HCT116 (cell line): ENCODE results near the gene AMBP. TPM values are rescaled to one million over a fixed set of nuclear protein-coding genes. Genes with fewer than 3 reads are reported as not detected.
A peak's percentile ranks its signal among the peaks of the same experiment; 100 is the strongest.

Source experiments
- ATAC-seq: fragments of 200-7000 bp; cut with Tn5 transposase; 2 replicates; pipeline ENCODE4 v1.9.1; 2020; ENCODE audit warnings: mild to moderate bottlenecking, moderate library complexity
- BruUV-seq: library from RNA; stranded (reverse); fragments of 400-500 nt; replicated peaks from 2 replicates; lab custom pipeline; 2021; lab: Mats Ljungman, UMichigan
- CTCF ChIA-PET: fragments of 300-600 bp; sonication (Branson Sonifier 250); formaldehyde crosslinking; loops from one replicate; lab custom pipeline; 2021; ENCODE audit warnings: antibody characterized with exemption; lab: Charles Lee
- POLR2A ChIA-PET: fragments of 300-600, 350-600 bp; sonication (Branson Sonifier 250); formaldehyde crosslinking; loops from one replicate; lab custom pipeline; 2021; ENCODE audit warnings: antibody characterized with exemption; lab: Charles Lee
- RAD21 ChIA-PET, 2 experiments: fragments of 300-600 bp; sonication (Branson Sonifier 250); formaldehyde crosslinking; loops; one replicate each; lab custom pipeline; 2023; ENCODE audit warnings: low total read pairs in 2 of 2; ENCODE audit not compliant: uncharacterized antibody in 2 of 2, unreplicated experiment in 2 of 2, low non-redundant PET in 1 of 2; lab: Charles Lee
- DNase-seq: peaks from one replicate; pipeline ENCODE4 v3.0.0-alpha.2; 2010; ENCODE audit warnings: low read depth, low spot score
- H2AFZ ChIP-seq: fragments of 200-600 bp; shearing (Covaris generic), sonication (generic); 2 replicates; pipeline ENCODE4 v1.6.1; 2017; ENCODE audit warnings: low read depth, mixed run types, mixed read lengths, antibody characterized with exemption, low read length; ENCODE audit not compliant: poor library complexity, severe bottlenecking
- H3K27ac ChIP-seq: 2 replicates; pipeline ENCODE4 v1.5.1; 2012; ENCODE audit warnings: low read depth, low read length
- H3K27me3 ChIP-seq: fragments of 200-600 bp; sonication (generic); 2 replicates; pipeline ENCODE4 v1.6.1; 2016; ENCODE audit warnings: mixed run types, low read length, mixed read lengths; ENCODE audit not compliant: insufficient read depth
- H3K36me3 ChIP-seq, 2 experiments: fragments of 200-500 bp in 1 of 2; fragments of 200-600 bp in 1 of 2; sonication (Bioruptor generic) in 1 of 2; sonication (generic) in 1 of 2; 2 replicates each; pipeline versions ENCODE4 v1.5.1 to v1.6.1; 2014 to 2016; ENCODE audit warnings: low read length in 2 of 2, inconsistent platforms in 1 of 2, mixed read lengths in 1 of 2, mixed run types in 1 of 2; ENCODE audit not compliant: insufficient read depth in 2 of 2, control insufficient read depth in 1 of 2
- H3K4me1 ChIP-seq, 2 experiments: fragments of 200-600 bp in 1 of 2; sonication (generic) in 1 of 2; 2 replicates each; pipeline versions ENCODE4 v1.5.1 to v1.6.1; 2012 to 2017; ENCODE audit warnings: low read length in 2 of 2, inconsistent platforms in 1 of 2, mild to moderate bottlenecking in 1 of 2, mixed read lengths in 1 of 2, mixed run types in 1 of 2, moderate library complexity in 1 of 2; ENCODE audit not compliant: insufficient read depth in 2 of 2, control insufficient read depth in 1 of 2
- H3K4me2 ChIP-seq: fragments of 200-600 bp; sonication (generic); 2 replicates; pipeline ENCODE4 v1.6.1; 2017; ENCODE audit warnings: mixed run types, low read length, mixed read lengths
- H3K4me3 ChIP-seq, 2 experiments: fragments of 200-600 bp in 1 of 2; sonication (generic) in 1 of 2; replicated peaks in 1 of 2; 2 replicates each; pipeline ENCODE4 v1.5.1; 2011 to 2016; ENCODE audit warnings: low read length in 2 of 2, control low read depth in 1 of 2, low read depth in 1 of 2, mild to moderate bottlenecking in 1 of 2, mixed read lengths in 1 of 2, mixed run types in 1 of 2
- H3K79me2 ChIP-seq: fragments of 200-600 bp; sonication (generic); 2 replicates; pipeline ENCODE4 v1.6.1; 2017; ENCODE audit warnings: mild to moderate bottlenecking, mixed run types, low read length, moderate library complexity, mixed read lengths; ENCODE audit not compliant: insufficient read depth
- H3K9ac ChIP-seq: fragments of 200-600 bp; sonication (generic); 2 replicates; pipeline ENCODE4 v1.6.1; 2016; ENCODE audit warnings: low read length, mixed read lengths
- H3K9me2 ChIP-seq: fragments of 200-600 bp; sonication (generic), shearing (Covaris generic); 2 replicates; pipeline ENCODE4 v1.6.1; 2017; ENCODE audit warnings: mixed run types, mild to moderate bottlenecking, moderate library complexity; ENCODE audit not compliant: insufficient read depth
- H3K9me3 ChIP-seq, 2 experiments: fragments of 200-500 bp in 1 of 2; fragments of 200-600 bp in 1 of 2; sonication (Bioruptor generic) in 1 of 2; sonication (generic) in 1 of 2; 2 replicates each; pipeline ENCODE4 v1.6.1; 2014 to 2017; ENCODE audit warnings: low read length in 2 of 2, mixed read lengths in 2 of 2, inconsistent platforms in 1 of 2, low read depth in 1 of 2, mild to moderate bottlenecking in 1 of 2, mixed run types in 1 of 2, moderate library complexity in 1 of 2; ENCODE audit not compliant: control insufficient read depth in 1 of 2, insufficient read depth in 1 of 2
- H4K20me1 ChIP-seq: fragments of 200-600 bp; sonication (generic), shearing (Covaris generic); 2 replicates; pipeline ENCODE4 v1.6.1; 2017; ENCODE audit warnings: mixed run types, mild to moderate bottlenecking, moderate library complexity; ENCODE audit not compliant: insufficient read depth
- EZH2phosphoT487 ChIP-seq: fragments of 200-600 bp; IDR thresholded peaks from 2 replicates; pipeline ENCODE4 v1.6.1; 2018; ENCODE audit warnings: antibody characterized with exemption, borderline replicate concordance
- FOSL1 ChIP-seq: IDR thresholded peaks from 2 replicates; pipeline ENCODE4 v1.6.1; 2012; ENCODE audit warnings: low read depth
- JUND ChIP-seq: IDR thresholded peaks from 2 replicates; pipeline ENCODE4 v1.6.1; 2012
- RAD21 ChIP-seq: IDR thresholded peaks from 2 replicates; pipeline ENCODE4 v1.6.1; 2012; ENCODE audit warnings: low read depth, mild to moderate bottlenecking
- intact Hi-C: fragments of 100-400 bp; cut with micrococcal nuclease; formaldehyde crosslinking; loops from 2 replicates; pipeline ENCODE4 v1.10.0; 2022
- total RNA-seq: library from RNA; stranded (reverse); gene quantifications from one replicate; pipeline ENCODE4 v1.2.1, GENCODE V29; 2021; ENCODE audit not compliant: unreplicated experiment
- TF ChIP-seq, protein P1 (sequence below), 3 experiments: fragments of 200-600 bp in 1 of 3; sonication (generic) in 1 of 3; IDR thresholded peaks in 2 of 3; conservative IDR thresholded peaks in 1 of 3; 2 replicates each; pipeline ENCODE4 v1.5.1; 2012 to 2017; ENCODE audit warnings: low read depth in 2 of 3, low read length in 2 of 3, antibody characterized with exemption in 1 of 3, borderline replicate concordance in 1 of 3, control low read depth in 1 of 3, mild to moderate bottlenecking in 1 of 3, mixed read lengths in 1 of 3, mixed run types in 1 of 3, moderate library complexity in 1 of 3; ENCODE audit not compliant: insufficient read depth in 1 of 3

AMBP gene
- total RNA-seq, 1 experiment from 2014 or later = 1.9 TPM

DNA sequence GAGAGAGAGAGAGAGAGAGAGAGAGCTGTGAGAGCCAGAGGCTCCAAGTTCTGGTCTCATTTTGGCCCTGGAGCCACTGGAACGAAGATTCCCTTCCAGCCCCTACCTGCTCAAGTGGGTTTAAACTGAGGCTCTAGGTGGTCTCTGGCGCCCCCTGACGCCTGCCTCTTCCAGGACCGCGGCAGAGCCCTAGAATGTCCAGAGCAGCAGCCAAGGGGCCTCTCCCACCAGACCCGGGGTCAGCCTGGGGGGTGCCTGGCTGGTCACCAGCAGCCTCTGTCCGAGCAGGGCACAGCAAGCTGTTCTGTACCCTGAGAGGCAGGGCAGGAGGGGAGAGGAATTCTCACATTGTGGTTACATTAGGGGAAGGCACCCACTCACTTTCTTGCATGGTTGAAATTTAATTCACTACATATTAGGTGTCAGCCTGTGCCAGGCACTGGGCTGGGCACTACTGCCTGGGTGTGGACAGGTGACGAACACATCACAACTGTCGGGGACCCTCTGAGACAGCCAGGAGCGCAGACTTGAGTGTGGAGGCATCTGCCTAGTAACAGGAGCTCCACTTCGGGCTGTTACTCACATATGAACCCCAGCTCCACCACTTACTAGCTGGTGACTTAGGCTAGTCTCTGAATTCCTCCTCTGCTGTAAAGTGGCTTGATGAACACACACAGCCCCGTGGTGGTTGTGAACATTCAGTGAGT is 44.5 kb downstream of the AMBP start:
- ChIA-PET POLR2A (no interaction called here), RAD21 (interaction anchor here in 1 of 2 experiments (0.6 kb wide), 1 partner anchor 219 kb away, joined by 3 read pairs; no protein-coding TSS in a partner anchor), CTCF (no interaction called here)
- no peak overlapping the region for H2AFZ ChIP-seq
- no TSS peak for BruUV-seq
- H3K9me3 ChIP-seq = no peaks in the 10 kb centered on the region
- intact Hi-C loops = no loop called here
- DNase-seq = no peak
- no peak overlapping the region for H3K27ac ChIP-seq
- H3K9ac ChIP-seq = no peak overlapping the region
- H3K36me3 ChIP-seq = no peaks in the 10 kb centered on the region
- H4K20me1 ChIP-seq = no peaks in the 10 kb centered on the region
- TF ChIP-seq, protein P1, sequence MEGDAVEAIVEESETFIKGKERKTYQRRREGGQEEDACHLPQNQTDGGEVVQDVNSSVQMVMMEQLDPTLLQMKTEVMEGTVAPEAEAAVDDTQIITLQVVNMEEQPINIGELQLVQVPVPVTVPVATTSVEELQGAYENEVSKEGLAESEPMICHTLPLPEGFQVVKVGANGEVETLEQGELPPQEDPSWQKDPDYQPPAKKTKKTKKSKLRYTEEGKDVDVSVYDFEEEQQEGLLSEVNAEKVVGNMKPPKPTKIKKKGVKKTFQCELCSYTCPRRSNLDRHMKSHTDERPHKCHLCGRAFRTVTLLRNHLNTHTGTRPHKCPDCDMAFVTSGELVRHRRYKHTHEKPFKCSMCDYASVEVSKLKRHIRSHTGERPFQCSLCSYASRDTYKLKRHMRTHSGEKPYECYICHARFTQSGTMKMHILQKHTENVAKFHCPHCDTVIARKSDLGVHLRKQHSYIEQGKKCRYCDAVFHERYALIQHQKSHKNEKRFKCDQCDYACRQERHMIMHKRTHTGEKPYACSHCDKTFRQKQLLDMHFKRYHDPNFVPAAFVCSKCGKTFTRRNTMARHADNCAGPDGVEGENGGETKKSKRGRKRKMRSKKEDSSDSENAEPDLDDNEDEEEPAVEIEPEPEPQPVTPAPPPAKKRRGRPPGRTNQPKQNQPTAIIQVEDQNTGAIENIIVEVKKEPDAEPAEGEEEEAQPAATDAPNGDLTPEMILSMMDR (IDR thresholded peaks at IDR 0.05 in 2 of 3, conservative IDR thresholded peaks at IDR 0.05 in 1 of 3; ENCODE audit: borderline replicate concordance in 1 of 3, insufficient read depth in 1 of 3, low read depth in 2 of 3, low read length in 2 of 3) = peak; percentile 16 to 49 (median 36); a peak in 4 of 6 replicates
- TF ChIP-seq JUND (no peak), FOSL1 (no peak), EZH2phosphoT487 (no peak), RAD21 (peak; percentile 58)
- no peaks in the 10 kb centered on the region for H3K9me2 ChIP-seq
- H3K79me2 ChIP-seq = no peaks in the 10 kb centered on the region
- H3K4me2 ChIP-seq = no peak overlapping the region
- H3K4me3 ChIP-seq = no peak overlapping the region
- peak; percentile 65 for ATAC-seq
- H3K4me1 ChIP-seq = no peaks in the 10 kb centered on the region
- H3K27me3 ChIP-seq = no peaks in the 10 kb centered on the region
